Right lobe of liver (tissue), 6 donors: ENCODE results near the gene MAPKAPK2. TPM values are rescaled to one million over a fixed set of nuclear protein-coding genes. Genes with fewer than 3 reads are reported as not detected.

Source experiments
- ATAC-seq, 4 donors: fragments of 200-7000 bp; cut with Tn5 transposase; one replicate each; pipeline ENCODE4 v1.9.1; 2020; ENCODE audit warnings: mild to moderate bottlenecking in 4 of 4, moderate library complexity in 4 of 4
- DNase-seq, 3 donors: peaks; one replicate each; pipeline ENCODE4 v3.0.0-alpha.2; 2020
- H3K27ac ChIP-seq, 3 donors: fragments of 200-600 bp; one replicate each; pipeline ENCODE4 v1.8.0; 2022
- H3K27me3 ChIP-seq, 2 donors: fragments of 200-600 bp; one replicate each; pipeline ENCODE4 v1.8.0; 2022
- H3K36me3 ChIP-seq, 4 donors: fragments of 200-600 bp; sonication (generic) in 1 of 4; one replicate each; pipeline versions ENCODE4 v1.5.1 to v1.8.0; 2017 to 2022; ENCODE audit warnings: control low read depth in 1 of 4
- H3K4me1 ChIP-seq, 4 donors: fragments of 200-600 bp; sonication (generic) in 1 of 4; one replicate each; pipeline versions ENCODE4 v1.5.1 to v1.8.0; 2017 to 2022; ENCODE audit warnings: control low read depth in 1 of 4
- H3K4me3 ChIP-seq, 3 donors: fragments of 200-600 bp; one replicate each; pipeline ENCODE4 v1.8.0; 2022
- H3K9me3 ChIP-seq, 4 donors: fragments of 200-600 bp; sonication (generic) in 1 of 4; one replicate each; pipeline versions ENCODE4 v1.5.1 to v1.8.0; 2017 to 2022; ENCODE audit warnings: control low read depth in 1 of 4
- CTCF ChIP-seq, 4 donors: fragments of 200-600 bp in 3 of 4; fragments of 450-650 bp in 1 of 4; IDR thresholded peaks; one replicate each; pipeline versions ENCODE4 v1.5.1 to v1.8.0; 2016 to 2022; ENCODE audit warnings: antibody characterized with exemption in 4 of 4, mild to moderate bottlenecking in 2 of 4
- POLR2A ChIP-seq: fragments of 450-650 bp; IDR thresholded peaks from one replicate; pipeline ENCODE4 v1.6.1; 2017; ENCODE audit warnings: antibody characterized with exemption, mild to moderate bottlenecking
- WGBS: methylation state at CpG from one replicate; pipeline ENCODE4 v1.1.6; 2018; ENCODE audit warnings: low coverage, low lambda C conversion rate; ENCODE audit not compliant: insufficient coverage; ENCODE audit errors: missing lambda C conversion rate; 5-methylcytosine and 5-hydroxymethylcytosine counted together
- intact Hi-C, 2 donors: fragments of 100-400 bp; cut with DNase I; formaldehyde crosslinking; loops; one replicate each; pipeline versions ENCODE4 v1.11.2 to v1.14.1; 2022
- total RNA-seq, 6 experiments: library from RNA; depleted of rRNA in 2 of 6; stranded (reverse); fragments of >200 nt in 2 of 6; fragmentation: NEBNext Ultra II Directional in 3 of 6; extraction: Animal tissue kit (Norgen Biotek cat#: 25700) in 3 of 6; gene quantifications; one replicate each; pipeline versions ENCODE4 v1.1.0 to v1.2.4, GENCODE V29; 2016 to 2023
- donor health status: DM: no; HTN: yes; CAD: no.
- donor health status: DM: no; HTN: no; CAD: no.
- donor health status: DM: no; HTN: no; CAD: no.
- donor health status: DM: no; HTN: yes; CAD: no.
- donor health status: DM: no; HTN: yes; CAD: no.

The MAPKAPK2 gene
- total RNA-seq, 6 experiments from 2014 or later = 25.6 to 46.6 (median 34.0) TPM

GRCh38 chr1:206716159-206716869 lies 31.6 kb downstream of the MAPKAPK2 start:
- intact Hi-C loops = no loop called here

GRCh38 chr1:206716870-206717673 lies 32.4 kb downstream of the MAPKAPK2 start:
- Histone ChIP-seq H3K27ac (peak overlapping the region in 2 of 3 donors; percentile 13 to 18), H3K9me3 (no peaks in the 10 kb centered on the region), H3K4me3 (no peak overlapping the region), H3K27me3 (no peaks in the 10 kb centered on the region), H3K4me1 (peaks cover 0 to 64% (median 22%) of the 10 kb centered on the region in 4 donors), H3K36me3 (no peaks in the 10 kb centered on the region)
- TF ChIP-seq CTCF (IDR thresholded peaks at IDR 0.05) (no peak), POLR2A (no peak)
- DNase-seq (no peak), ATAC-seq (peak; percentile 28 to 58 (median 50))
- 59% methylated on average over 4 of the region's 8 CpGs for WGBS
- intact Hi-C loops = no loop called here

More at GRCh38 chr1:206716159-206716869, 31.6 kb downstream of the MAPKAPK2 start:
- TF ChIP-seq CTCF (IDR thresholded peaks at IDR 0.05) = no peak
- Histone ChIP-seq H3K27ac (peak overlapping the region in 2 of 3 donors; percentile 13 to 76), H3K4me1 (peaks cover 0 to 58% (median 20%) of the 10 kb centered on the region in 4 donors), H3K27me3 (no peaks in the 10 kb centered on the region), H3K36me3 (no peaks in the 10 kb centered on the region), H3K9me3 (no peaks in the 10 kb centered on the region), H3K4me3 (no peak overlapping the region)
- WGBS = 65% methylated on average over 11 of the region's 11 CpGs
- peak in 1 of 4 donors; percentile 5 for ATAC-seq
- no peak for DNase-seq

GRCh38 chr1:206717674-206717989 lies 32.9 kb downstream of the MAPKAPK2 start:
- Histone ChIP-seq H3K27ac (peak overlapping the region in 1 of 3 donors; percentile 18), H3K4me3 (no peak overlapping the region), H3K36me3 (no peaks in the 10 kb centered on the region), H3K9me3 (no peaks in the 10 kb centered on the region), H3K27me3 (no peaks in the 10 kb centered on the region), H3K4me1 (peaks cover 0 to 70% (median 22%) of the 10 kb centered on the region in 4 donors)
- DNase-seq = no peak
- WGBS = 70% methylated on average over 1 of the region's 1 CpG
- ATAC-seq = no peak
- intact Hi-C loops = no loop called here
- no peak for TF ChIP-seq POLR2A
- no peak for TF ChIP-seq CTCF (IDR thresholded peaks at IDR 0.05)

- no peak for TF ChIP-seq POLR2A
- TF ChIP-seq CTCF (IDR thresholded peaks at IDR 0.05) = no peak
- intact Hi-C loops = no loop called here
- no peaks in the 10 kb centered on the region for H3K9me3 ChIP-seq
- ATAC-seq (no peak), DNase-seq (no peak)
- H3K36me3 ChIP-seq = no peaks in the 10 kb centered on the region
- no peak overlapping the region for H3K27ac ChIP-seq
- no peak overlapping the region for H3K4me3 ChIP-seq
- peaks cover 0 to 72% (median 24%) of the 10 kb centered on the region in 4 donors for H3K4me1 ChIP-seq
- 79% methylated on average over 8 of the region's 10 CpGs for WGBS
- H3K27me3 ChIP-seq = no peaks in the 10 kb centered on the region
Measured at GRCh38 chr1:206719169-206719839, 34.6 kb downstream of the MAPKAPK2 start.
